Coronary artery (tissue), 2 donors: ENCODE data around the gene ACCSL.

Experiments
- DNase-seq: peaks from one replicate; pipeline ENCODE4 v3.0.0-alpha.2; 2017; ENCODE audit warnings: low spot score
- H3K27ac ChIP-seq, 2 donors: fragments of 200-600 bp; sonication (generic); one replicate each; pipeline ENCODE4 v1.5.1; 2016 to 2019
- H3K4me3 ChIP-seq: fragments of 200-600 bp; sonication (generic); 2 replicates; pipeline ENCODE4 v1.5.1; 2016; ENCODE audit warnings: mild to moderate bottlenecking, moderate library complexity
- CTCF ChIP-seq: fragments of 200-600 bp; sonication (generic); IDR thresholded peaks from one replicate; pipeline ENCODE4 v1.5.1; 2019; ENCODE audit warnings: antibody characterized with exemption

Gene ACCSL

GRCh38 chr11:44080951-44081350, 33.2 kb downstream of the ACCSL start:
- no peak for DNase-seq
- no peak for TF ChIP-seq CTCF
- H3K4me3 ChIP-seq, result no peak overlapping the region
- no peak overlapping the region for H3K27ac ChIP-seq

- TF ChIP-seq CTCF, result no peak
- Histone ChIP-seq H3K4me3 (no peak overlapping the region), H3K27ac (no peak overlapping the region)
- no peak for DNase-seq
These were observed 34.9 kb downstream of the ACCSL start for GRCh38 chr11:44082645-44083044.

- no peak overlapping the region for H3K27ac ChIP-seq
- no peak overlapping the region for H3K4me3 ChIP-seq
- no peak for DNase-seq
- TF ChIP-seq CTCF, result no peak
These were observed 35.7 kb downstream of the ACCSL start for GRCh38 chr11:44083433-44083832.

- no peak for DNase-seq
- no peak for TF ChIP-seq CTCF
- no peak overlapping the region for H3K27ac ChIP-seq
These were observed 36.1 kb downstream of the ACCSL start for GRCh38 chr11:44083906-44084305.

GRCh38 chr11:44085330-44085729, 37.5 kb downstream of the ACCSL start:
- no peak for DNase-seq
- no peak for TF ChIP-seq CTCF
- no peak overlapping the region for H3K27ac ChIP-seq
- no peak overlapping the region for H3K4me3 ChIP-seq

More at GRCh38 chr11:44083906-44084305, 36.1 kb downstream of the ACCSL start:
- H3K4me3 ChIP-seq, result no peak overlapping the region

GRCh38 chr11:44088377-44088776, 40.6 kb downstream of the ACCSL start:
- no peak for TF ChIP-seq CTCF
- Histone ChIP-seq H3K27ac (no peak overlapping the region), H3K4me3 (no peak overlapping the region)
- DNase-seq, result no peak

- no peak for DNase-seq
- Histone ChIP-seq H3K4me3 (no peak overlapping the region), H3K27ac (no peak overlapping the region)
- no peak for TF ChIP-seq CTCF
These were observed 41.1 kb downstream of the ACCSL start for GRCh38 chr11:44088871-44089270.
